ENCODE measurements around the gene SP110. TPM values are rescaled to one million over a fixed set of nuclear protein-coding genes. Genes with fewer than 3 reads are reported as not detected.
A peak's percentile ranks its signal among the peaks of the same experiment; 100 is the strongest.

Gene SP110
- total RNA-seq, 1 donor from 2014 or later: 9.6 TPM

DNA sequence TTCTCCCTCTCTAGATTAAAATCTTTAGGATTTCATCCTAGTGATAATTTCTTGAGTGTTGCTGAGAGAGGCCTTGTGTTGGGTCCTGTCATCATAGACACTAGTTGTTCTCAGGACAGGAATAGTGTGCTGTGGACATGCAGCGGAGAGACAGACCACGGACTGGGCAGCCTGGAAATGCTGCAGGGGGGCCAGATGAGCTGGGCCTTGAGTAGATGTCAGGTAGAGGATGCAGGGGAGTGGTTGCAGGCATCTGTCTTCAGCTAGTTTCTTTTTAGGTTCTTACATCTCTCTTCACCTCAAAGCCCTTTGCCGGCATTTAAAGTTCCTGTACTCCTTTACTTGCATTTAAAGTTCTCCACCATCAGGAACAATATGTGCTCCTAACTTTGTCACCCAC, 42.8 kb downstream of the SP110 start:
- intact Hi-C loops (cut with DNase I): no loop called here
- TF ChIP-seq CTCF (IDR thresholded peaks at IDR 0.05): no peak
- TF ChIP-seq POLR2A (IDR thresholded peaks at IDR 0.05): no peak
- no peak for TF ChIP-seq POLR2AphosphoS5 (IDR thresholded peaks at IDR 0.05; ENCODE audit: insufficient read depth in 1 of 2, low read depth in 1 of 2)
- Histone ChIP-seq H3K36me3 (peaks cover 0 to 48% of the 10 kb centered on the region in 2 donors), H3K4me1 (no peaks in the 10 kb centered on the region), H3K9me3 (no peaks in the 10 kb centered on the region), H3K27me3 (no peaks in the 10 kb centered on the region), H3K4me3 (no peak overlapping the region), H3K27ac (no peak overlapping the region)
- DNase-seq (ENCODE audit: extremely low spot score in 2 of 2): no peak

GRCh38 chr2:230174466-230174865, 45.3 kb downstream of the SP110 start:
- Histone ChIP-seq H3K9me3 (no peaks in the 10 kb centered on the region), H3K36me3 (peaks cover 0 to 35% of the 10 kb centered on the region in 2 donors), H3K4me1 (peaks cover 11% of the 10 kb centered on the region), H3K4me3 (no peak overlapping the region), H3K27me3 (no peaks in the 10 kb centered on the region), H3K27ac (no peak overlapping the region)
- no peak for TF ChIP-seq POLR2AphosphoS5 (IDR thresholded peaks at IDR 0.05; ENCODE audit: insufficient read depth in 1 of 2, low read depth in 1 of 2)
- TF ChIP-seq CTCF (IDR thresholded peaks at IDR 0.05): no peak
- no peak for TF ChIP-seq POLR2A (IDR thresholded peaks at IDR 0.05)
- DNase-seq (ENCODE audit: extremely low spot score in 2 of 2): no peak
- intact Hi-C loops (cut with DNase I): no loop called here

GRCh38 chr2:230172852-230173251, 46.9 kb downstream of the SP110 start:
- intact Hi-C loops (cut with DNase I): no loop called here
- no peak overlapping the region for H3K27ac ChIP-seq
- peaks cover 12% of the 10 kb centered on the region for H3K4me1 ChIP-seq
- DNase-seq (ENCODE audit: extremely low spot score in 2 of 2): no peak
- no peaks in the 10 kb centered on the region for H3K27me3 ChIP-seq
- TF ChIP-seq POLR2A (IDR thresholded peaks at IDR 0.05) (no peak), CTCF (IDR thresholded peaks at IDR 0.05) (no peak), POLR2AphosphoS5 (IDR thresholded peaks at IDR 0.05; ENCODE audit: insufficient read depth in 1 of 2, low read depth in 1 of 2) (no peak)
- H3K4me3 ChIP-seq: no peak overlapping the region
- peaks cover 0 to 30% of the 10 kb centered on the region in 2 donors for H3K36me3 ChIP-seq
- H3K9me3 ChIP-seq: no peaks in the 10 kb centered on the region

- Histone ChIP-seq H3K9me3 (no peaks in the 10 kb centered on the region), H3K4me1 (peaks cover 12% of the 10 kb centered on the region), H3K4me3 (no peak overlapping the region), H3K27me3 (no peaks in the 10 kb centered on the region), H3K36me3 (peaks cover 0 to 23% of the 10 kb centered on the region in 2 donors), H3K27ac (no peak overlapping the region)
- intact Hi-C loops (cut with DNase I): no loop called here
- TF ChIP-seq CTCF (IDR thresholded peaks at IDR 0.05) (no peak), POLR2A (IDR thresholded peaks at IDR 0.05) (no peak), POLR2AphosphoS5 (IDR thresholded peaks at IDR 0.05; ENCODE audit: insufficient read depth in 1 of 2, low read depth in 1 of 2) (no peak)
- no peak for DNase-seq (ENCODE audit: extremely low spot score in 2 of 2)
These were observed 47.6 kb downstream of the SP110 start for GRCh38 chr2:230172156-230172555.

DNA sequence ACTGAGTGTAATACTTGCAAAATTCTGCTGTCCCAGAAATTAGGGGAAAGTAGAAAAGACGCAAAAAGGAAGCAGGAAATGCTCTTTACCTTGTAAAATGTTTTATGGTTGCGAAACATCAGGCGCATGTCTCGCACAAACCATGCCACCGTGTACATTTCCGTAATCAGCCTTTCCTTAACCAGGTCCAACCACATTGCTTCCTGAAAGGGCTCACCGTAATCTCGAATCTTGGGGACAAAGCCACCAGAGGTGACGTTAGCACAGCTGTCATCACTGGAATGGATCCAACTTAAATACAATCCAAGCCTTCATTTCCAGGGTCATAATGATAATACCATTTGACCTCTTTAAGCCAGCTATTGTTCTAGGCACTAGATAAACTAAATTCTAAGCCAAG, 49.3 kb downstream of the SP110 start:
- DNase-seq (ENCODE audit: extremely low spot score in 2 of 2): no peak

More for the DNA sequence above, 49.3 kb downstream of the SP110 start:
- TF ChIP-seq POLR2AphosphoS5 (IDR thresholded peaks at IDR 0.05; ENCODE audit: insufficient read depth in 1 of 2, low read depth in 1 of 2): peak in 1 of 2 donors; percentile 77
- no peak for TF ChIP-seq POLR2A (IDR thresholded peaks at IDR 0.05)
- H3K9me3 ChIP-seq: no peaks in the 10 kb centered on the region
- peak overlapping the region; percentile 35 for H3K27ac ChIP-seq
- H3K36me3 ChIP-seq: peaks cover 0 to 8% of the 10 kb centered on the region in 2 donors
- H3K27me3 ChIP-seq: no peaks in the 10 kb centered on the region
- H3K4me3 ChIP-seq: peak overlapping the region; percentile 8 to 15
- H3K4me1 ChIP-seq: peaks cover 12% of the 10 kb centered on the region
- intact Hi-C loops (cut with DNase I): no loop called here
